Keratinocyte (primary cell): Measurements from ENCODE around the gene CHIT1. TPM values are rescaled to one million over a fixed set of nuclear protein-coding genes. Genes with fewer than 3 reads are reported as not detected.
A peak's percentile ranks its signal among the peaks of the same experiment; 100 is the strongest.

Experiments used
- DNase-seq: peaks from one replicate; pipeline ENCODE4 v3.0.0-alpha.2; 2011; ENCODE audit warnings: low read depth, missing footprints, low spot score
- FAIRE-seq: peaks from 2 replicates; lab custom pipeline; 2011; peaks lifted over from hg19 to GRCh38; lab: Jason Lieb, UNC
- H2AFZ ChIP-seq: 2 replicates; pipeline ENCODE4 v1.6.0; 2012; ENCODE audit warnings: low read length, control low read depth, inconsistent platforms; ENCODE audit not compliant: control insufficient read depth
- H3K27ac ChIP-seq: 2 replicates; pipeline ENCODE4 v1.5.1; 2011; ENCODE audit warnings: low read length; ENCODE audit not compliant: control insufficient read depth, insufficient read depth
- H3K27me3 ChIP-seq: 3 replicates; pipeline ENCODE4 v1.6.0; 2011; ENCODE audit warnings: low read length; ENCODE audit not compliant: control insufficient read depth, insufficient read depth; ENCODE audit errors: extremely low read depth
- H3K36me3 ChIP-seq, 2 experiments: 2 replicates in 1 of 2; 3 replicates in 1 of 2; pipeline ENCODE4 v1.5.1; 2011; ENCODE audit warnings: low read length in 2 of 2, mild to moderate bottlenecking in 1 of 2; ENCODE audit not compliant: control insufficient read depth in 2 of 2, insufficient read depth in 2 of 2; ENCODE audit errors: extremely low read depth in 1 of 2
- H3K4me1 ChIP-seq: 3 replicates; pipeline ENCODE4 v1.5.1; 2011; ENCODE audit warnings: low read length; ENCODE audit not compliant: control insufficient read depth, insufficient read depth; ENCODE audit errors: extremely low read depth
- H3K4me2 ChIP-seq: 3 replicates; pipeline ENCODE4 v1.6.0; 2011; ENCODE audit warnings: low read depth, low read length; ENCODE audit not compliant: control insufficient read depth, insufficient read depth; ENCODE audit errors: extremely low read depth
- H3K4me3 ChIP-seq, 3 experiments: fragments of 200-600 bp in 1 of 3; sonication (generic) in 1 of 3; 2 replicates in 2 of 3; 3 replicates in 1 of 3; pipeline ENCODE4 v1.5.1; 2011 to 2016; ENCODE audit warnings: low read length in 3 of 3, mild to moderate bottlenecking in 3 of 3, control low read depth in 2 of 3, inconsistent platforms in 1 of 3, low read depth in 1 of 3, mixed read lengths in 1 of 3, mixed run types in 1 of 3, moderate library complexity in 1 of 3; ENCODE audit not compliant: control insufficient read depth in 2 of 3, insufficient read depth in 2 of 3; ENCODE audit errors: extremely low read depth in 1 of 3
- H3K79me2 ChIP-seq: 2 replicates; pipeline ENCODE4 v1.6.0; 2012; ENCODE audit warnings: low read length; ENCODE audit not compliant: control insufficient read depth, insufficient read depth
- H3K9ac ChIP-seq: 3 replicates; pipeline ENCODE4 v1.6.0; 2011; ENCODE audit warnings: low read length; ENCODE audit not compliant: control insufficient read depth, insufficient read depth; ENCODE audit errors: extremely low read depth
- H3K9me1 ChIP-seq: 3 replicates; pipeline ENCODE4 v1.6.0; 2011; ENCODE audit warnings: low read length; ENCODE audit not compliant: control insufficient read depth, insufficient read depth; ENCODE audit errors: extremely low read depth
- H3K9me3 ChIP-seq: 2 replicates; pipeline ENCODE4 v1.5.1; 2012; ENCODE audit warnings: low read depth, low read length; ENCODE audit not compliant: control insufficient read depth
- H4K20me1 ChIP-seq: 3 replicates; pipeline ENCODE4 v1.6.0; 2011; ENCODE audit warnings: low read length; ENCODE audit not compliant: control insufficient read depth, insufficient read depth; ENCODE audit errors: extremely low read depth
- EZH2 ChIP-seq: IDR thresholded peaks from one replicate; pipeline ENCODE4 v1.6.1; 2012; ENCODE audit warnings: inconsistent platforms, mild to moderate bottlenecking, low read length, moderate library complexity
- dilution Hi-C: fragments of 300-500 bp; cut with MboI; formaldehyde crosslinking; loops from one replicate; pipeline ENCODE4 v1.7.0; 2020; ENCODE audit warnings: low sequenced_read_pairs; ENCODE audit not compliant: extremely low pct_ligation_motif_present
- polyA plus RNA-seq, 5 experiments: library from polyadenylated mRNA; depleted of rRNA in 3 of 5; stranded (reverse) in 3 of 5; stranded (forward) in 1 of 5; unstranded in 1 of 5; fragments of >200 nt; gene quantifications; 1 replicate in 1 of 5; 2 replicates in 3 of 5; 3 replicates in 1 of 5; pipeline versions ENCODE4 v1.2.1 to v1.2.3, GENCODE V29; 2011 to 2012; ENCODE audit warnings: missing spikeins in 2 of 5, low read depth in 1 of 5, low replicate concordance in 1 of 5
- TF ChIP-seq, protein P1 (sequence below), 3 experiments: IDR thresholded peaks in 1 of 3; conservative IDR thresholded peaks in 1 of 3; optimal IDR thresholded peaks in 1 of 3; 2 replicates in 2 of 3; 3 replicates in 1 of 3; pipeline versions ENCODE3 to v1.5.1; 2011; ENCODE audit warnings: low read length in 3 of 3, mild to moderate bottlenecking in 3 of 3, moderate library complexity in 2 of 3, control low read depth in 1 of 3, inconsistent platforms in 1 of 3; ENCODE audit not compliant: insufficient read depth in 2 of 3; ENCODE audit errors: extremely low read depth in 1 of 3

Gene CHIT1
- polyA plus RNA-seq, 1 donor (not counting 4 experiments of a cell fraction or from before 2014, with no cell fraction given): not detected

DNA sequence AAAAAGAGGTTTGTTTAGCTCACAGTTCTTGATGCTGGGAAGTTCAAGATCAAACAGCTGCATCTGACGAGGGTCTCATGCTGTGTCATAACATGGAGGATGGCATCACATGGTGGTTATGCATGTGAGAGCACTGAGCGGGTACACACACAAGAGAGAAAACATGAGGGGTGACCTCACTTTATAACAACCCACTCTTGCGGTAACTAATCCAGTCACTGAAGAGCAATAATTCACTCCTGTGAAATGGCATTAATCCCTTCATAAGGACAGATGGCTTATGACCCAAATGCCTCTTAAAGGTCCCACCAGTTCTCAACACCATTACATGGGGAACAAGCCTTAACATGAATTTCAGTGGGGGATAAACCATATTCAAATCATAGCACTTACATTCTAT is 23.2 kb upstream of the CHIT1 start:
- no peak for TF ChIP-seq EZH2
- TF ChIP-seq, protein P1, sequence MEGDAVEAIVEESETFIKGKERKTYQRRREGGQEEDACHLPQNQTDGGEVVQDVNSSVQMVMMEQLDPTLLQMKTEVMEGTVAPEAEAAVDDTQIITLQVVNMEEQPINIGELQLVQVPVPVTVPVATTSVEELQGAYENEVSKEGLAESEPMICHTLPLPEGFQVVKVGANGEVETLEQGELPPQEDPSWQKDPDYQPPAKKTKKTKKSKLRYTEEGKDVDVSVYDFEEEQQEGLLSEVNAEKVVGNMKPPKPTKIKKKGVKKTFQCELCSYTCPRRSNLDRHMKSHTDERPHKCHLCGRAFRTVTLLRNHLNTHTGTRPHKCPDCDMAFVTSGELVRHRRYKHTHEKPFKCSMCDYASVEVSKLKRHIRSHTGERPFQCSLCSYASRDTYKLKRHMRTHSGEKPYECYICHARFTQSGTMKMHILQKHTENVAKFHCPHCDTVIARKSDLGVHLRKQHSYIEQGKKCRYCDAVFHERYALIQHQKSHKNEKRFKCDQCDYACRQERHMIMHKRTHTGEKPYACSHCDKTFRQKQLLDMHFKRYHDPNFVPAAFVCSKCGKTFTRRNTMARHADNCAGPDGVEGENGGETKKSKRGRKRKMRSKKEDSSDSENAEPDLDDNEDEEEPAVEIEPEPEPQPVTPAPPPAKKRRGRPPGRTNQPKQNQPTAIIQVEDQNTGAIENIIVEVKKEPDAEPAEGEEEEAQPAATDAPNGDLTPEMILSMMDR (optimal IDR thresholded peaks at IDR 0.05 in 1 of 3, IDR thresholded peaks at IDR 0.05 in 1 of 3, conservative IDR thresholded peaks at IDR 0.05 in 1 of 3; ENCODE audit: extremely low read depth in 1 of 3, insufficient read depth in 2 of 3, low read length in 3 of 3): no peak
- Histone ChIP-seq H2AFZ (no peak overlapping the region), H3K4me1 (peaks cover 11% of the 10 kb centered on the region), H3K9me1 (no peaks in the 10 kb centered on the region), H3K27ac (no peak overlapping the region), H3K9ac (no peak overlapping the region), H3K36me3 (no peaks in the 10 kb centered on the region), H3K9me3 (peaks cover 5% of the 10 kb centered on the region), H3K4me2 (no peak overlapping the region), H3K4me3 (no peak overlapping the region), H3K27me3 (no peaks in the 10 kb centered on the region), H3K79me2 (no peaks in the 10 kb centered on the region), H4K20me1 (no peaks in the 10 kb centered on the region)
- DNase-seq: no peak
- dilution Hi-C loops: loop anchor here (25.0 kb wide), 1 partner anchor 215 kb away; the partner anchor contains the start of gene PPFIA4
- no peak for FAIRE-seq

DNA sequence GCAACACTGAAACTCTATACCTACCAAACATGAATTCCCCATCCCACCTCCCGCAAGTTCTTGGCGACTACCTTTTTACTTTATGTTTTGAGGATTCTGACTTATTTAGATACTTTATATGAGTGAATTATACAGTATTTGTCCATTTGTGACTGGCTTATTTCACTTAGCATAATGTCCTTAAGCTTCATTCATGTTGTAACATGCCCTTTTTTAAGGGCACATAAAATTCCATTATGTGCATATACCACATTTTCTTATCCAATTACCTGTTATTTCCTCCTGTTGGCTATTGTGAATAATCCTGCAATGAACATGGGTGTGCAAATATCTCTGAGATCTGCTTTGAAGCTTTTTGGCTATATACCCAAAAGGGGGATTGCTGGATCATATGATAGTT is 22.0 kb upstream of the CHIT1 start:
- dilution Hi-C loops: loop anchor here (25.0 kb wide), 1 partner anchor 214 kb away; the partner anchor contains the start of gene PPFIA4
- no peak overlapping the region for H3K9ac ChIP-seq
- H3K9me1 ChIP-seq: no peaks in the 10 kb centered on the region
- H3K4me3 ChIP-seq: no peak overlapping the region
- H3K9me3 ChIP-seq: peaks cover 2% of the 10 kb centered on the region
- no peaks in the 10 kb centered on the region for H3K36me3 ChIP-seq
- H3K27me3 ChIP-seq: no peaks in the 10 kb centered on the region
- H3K27ac ChIP-seq: no peak overlapping the region
- H2AFZ ChIP-seq: no peak overlapping the region
- FAIRE-seq (no peak), DNase-seq (no peak)
- H3K79me2 ChIP-seq: no peaks in the 10 kb centered on the region
- peak overlapping the region; percentile 16 for H3K4me2 ChIP-seq
- no peaks in the 10 kb centered on the region for H4K20me1 ChIP-seq
- TF ChIP-seq, protein P1 (optimal IDR thresholded peaks at IDR 0.05 in 1 of 3, IDR thresholded peaks at IDR 0.05 in 1 of 3, conservative IDR thresholded peaks at IDR 0.05 in 1 of 3; ENCODE audit: extremely low read depth in 1 of 3, insufficient read depth in 2 of 3, low read length in 3 of 3): no peak
- H3K4me1 ChIP-seq: peaks cover 11% of the 10 kb centered on the region
